Fibroblast of lung (primary cell): Measurements from ENCODE around the gene ING3. TPM values are rescaled to one million over a fixed set of nuclear protein-coding genes. Genes with fewer than 3 reads are reported as not detected.

Experiments used
- DNase-seq, 2 donors: peaks; one replicate each; pipeline versions ENCODE4 v3.0.0 to v3.0.0-alpha.2; 2010; ENCODE audit warnings: low read depth in 2 of 2
- H2AFZ ChIP-seq: 2 replicates; pipeline ENCODE4 v1.5.1; 2012; ENCODE audit warnings: low read length, control low read depth, inconsistent platforms
- H3K27ac ChIP-seq: 2 replicates; pipeline ENCODE4 v1.5.1; 2011; ENCODE audit warnings: low read length, control low read depth; ENCODE audit not compliant: insufficient read depth
- H3K27me3 ChIP-seq: 2 replicates; pipeline ENCODE4 v1.5.1; 2011; ENCODE audit warnings: mild to moderate bottlenecking, low read length; ENCODE audit not compliant: control insufficient read depth, insufficient read depth
- H3K36me3 ChIP-seq: 2 replicates; pipeline ENCODE4 v1.5.1; 2011; ENCODE audit warnings: low read length; ENCODE audit not compliant: control insufficient read depth, insufficient read depth
- H3K4me1 ChIP-seq: 2 replicates; pipeline ENCODE4 v1.5.1; 2011; ENCODE audit warnings: low read length; ENCODE audit not compliant: control insufficient read depth, insufficient read depth; ENCODE audit errors: extremely low read depth
- H3K4me2 ChIP-seq: 2 replicates; pipeline ENCODE4 v1.5.1; 2011; ENCODE audit warnings: low read length, control low read depth; ENCODE audit not compliant: insufficient read depth; ENCODE audit errors: extremely low read depth
- H3K4me3 ChIP-seq, 4 experiments: fragments of 200-600 bp in 1 of 4; sonication (generic) in 1 of 4; replicated peaks in 1 of 4; 2 replicates each; pipeline ENCODE4 v1.5.1; 2011 to 2016; ENCODE audit warnings: low read length in 4 of 4, low read depth in 3 of 4, mild to moderate bottlenecking in 3 of 4, control low read depth in 2 of 4, inconsistent platforms in 1 of 4, mixed read lengths in 1 of 4; ENCODE audit not compliant: insufficient read depth in 1 of 4; ENCODE audit errors: control extremely low read depth in 1 of 4
- H3K79me2 ChIP-seq: 2 replicates; pipeline ENCODE4 v1.5.1; 2012; ENCODE audit warnings: mild to moderate bottlenecking, low read length, inconsistent platforms; ENCODE audit not compliant: control insufficient read depth, insufficient read depth
- H3K9ac ChIP-seq: 2 replicates; pipeline ENCODE4 v1.5.1; 2011; ENCODE audit warnings: mild to moderate bottlenecking, low read length, control low read depth; ENCODE audit not compliant: insufficient read depth
- H3K9me3 ChIP-seq: 2 replicates; pipeline ENCODE4 v1.5.1; 2012; ENCODE audit warnings: low read depth, low read length; ENCODE audit not compliant: control insufficient read depth, insufficient read depth
- H4K20me1 ChIP-seq: 2 replicates; pipeline ENCODE4 v1.5.1; 2011; ENCODE audit warnings: low read length; ENCODE audit not compliant: control insufficient read depth, insufficient read depth; ENCODE audit errors: extremely low read depth
- EZH2 ChIP-seq: IDR thresholded peaks from 2 replicates; pipeline ENCODE4 v1.5.1; 2012; ENCODE audit warnings: low read length, control low read depth, mild to moderate bottlenecking; ENCODE audit errors: missing control alignments
- polyA plus RNA-seq, 2 donors: library from polyadenylated mRNA; depleted of rRNA in 1 of 2; stranded (reverse) in 1 of 2; unstranded in 1 of 2; fragments of >200 nt; gene quantifications; 2 replicates each; pipeline ENCODE4 v1.2.1, GENCODE V29; 2011 to 2012; ENCODE audit warnings: missing spikeins in 1 of 2
- total RNA-seq: library from RNA; depleted of rRNA; stranded (reverse); fragments of >200 nt; gene quantifications from 2 replicates; pipeline ENCODE4 v1.2.1, GENCODE V29; 2014
- TF ChIP-seq, protein P1 (sequence below), 2 donors: IDR thresholded peaks in 1 of 2; conservative IDR thresholded peaks in 1 of 2; 1 replicate in 1 of 2; 2 replicates in 1 of 2; pipeline ENCODE4 v1.5.1; 2011 to 2012; ENCODE audit warnings: low read length in 2 of 2, control low read depth in 1 of 2, inconsistent platforms in 1 of 2, low read depth in 1 of 2, mild to moderate bottlenecking in 1 of 2

Gene ING3
- total and polyA plus RNA-seq, 2 donors (not counting 1 experiment from before 2014, with no cell fraction given) = 16.6 to 17.5 TPM

DNA sequence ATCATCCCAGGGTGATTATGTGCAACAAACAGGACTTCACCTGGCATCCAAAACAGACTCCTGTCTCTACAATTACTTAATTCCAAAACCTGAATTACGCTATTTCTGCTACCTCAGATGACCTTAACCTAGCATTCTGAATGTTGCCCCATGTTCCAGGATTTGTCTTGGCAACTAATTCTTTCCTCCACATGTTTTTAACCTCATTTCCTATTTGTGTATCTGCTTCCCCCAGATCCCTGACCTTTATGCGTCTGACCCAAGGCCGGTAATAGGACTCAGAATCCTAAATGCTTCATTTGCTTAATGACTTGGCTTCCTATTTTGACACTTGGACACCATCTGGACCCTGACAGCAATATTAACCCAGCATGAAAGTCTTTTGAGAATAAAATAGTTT, 8.7 kb upstream of the ING3 start:
- no peaks in the 10 kb centered on the region for H3K79me2 ChIP-seq
- H4K20me1 ChIP-seq = no peaks in the 10 kb centered on the region
- H3K4me2 ChIP-seq = no peak overlapping the region
- no peaks in the 10 kb centered on the region for H3K4me1 ChIP-seq
- TF ChIP-seq, protein P1, sequence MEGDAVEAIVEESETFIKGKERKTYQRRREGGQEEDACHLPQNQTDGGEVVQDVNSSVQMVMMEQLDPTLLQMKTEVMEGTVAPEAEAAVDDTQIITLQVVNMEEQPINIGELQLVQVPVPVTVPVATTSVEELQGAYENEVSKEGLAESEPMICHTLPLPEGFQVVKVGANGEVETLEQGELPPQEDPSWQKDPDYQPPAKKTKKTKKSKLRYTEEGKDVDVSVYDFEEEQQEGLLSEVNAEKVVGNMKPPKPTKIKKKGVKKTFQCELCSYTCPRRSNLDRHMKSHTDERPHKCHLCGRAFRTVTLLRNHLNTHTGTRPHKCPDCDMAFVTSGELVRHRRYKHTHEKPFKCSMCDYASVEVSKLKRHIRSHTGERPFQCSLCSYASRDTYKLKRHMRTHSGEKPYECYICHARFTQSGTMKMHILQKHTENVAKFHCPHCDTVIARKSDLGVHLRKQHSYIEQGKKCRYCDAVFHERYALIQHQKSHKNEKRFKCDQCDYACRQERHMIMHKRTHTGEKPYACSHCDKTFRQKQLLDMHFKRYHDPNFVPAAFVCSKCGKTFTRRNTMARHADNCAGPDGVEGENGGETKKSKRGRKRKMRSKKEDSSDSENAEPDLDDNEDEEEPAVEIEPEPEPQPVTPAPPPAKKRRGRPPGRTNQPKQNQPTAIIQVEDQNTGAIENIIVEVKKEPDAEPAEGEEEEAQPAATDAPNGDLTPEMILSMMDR (conservative IDR thresholded peaks at IDR 0.05 in 1 of 2, IDR thresholded peaks at IDR 0.05 in 1 of 2; ENCODE audit: low read depth in 1 of 2, low read length in 2 of 2) = no peak
- TF ChIP-seq EZH2 = no peak
- H3K9ac ChIP-seq = no peak overlapping the region
- no peaks in the 10 kb centered on the region for H3K9me3 ChIP-seq
- no peak overlapping the region for H3K4me3 ChIP-seq
- H2AFZ ChIP-seq = no peak overlapping the region
- no peak overlapping the region for H3K27ac ChIP-seq
- no peak for DNase-seq
- no peaks in the 10 kb centered on the region for H3K36me3 ChIP-seq
- no peaks in the 10 kb centered on the region for H3K27me3 ChIP-seq

DNA sequence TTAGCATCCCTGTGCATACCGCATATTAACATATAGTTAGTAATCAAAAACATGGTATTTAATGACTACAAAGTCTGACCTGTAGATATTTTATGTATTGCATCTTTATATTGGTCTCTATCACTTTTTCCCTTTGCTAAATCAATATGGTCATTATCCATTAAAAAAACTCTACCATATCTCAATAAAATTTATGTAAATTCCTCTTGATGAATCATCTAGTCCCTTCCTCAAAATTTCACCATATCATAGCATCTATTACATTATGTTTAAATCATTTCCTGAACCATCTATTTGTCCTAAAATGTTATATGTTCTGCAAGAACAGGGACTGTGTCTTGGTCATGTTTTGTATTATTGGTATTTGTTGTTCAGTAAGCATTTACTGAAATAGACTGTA, 7.7 kb upstream of the ING3 start:
- H3K27me3 ChIP-seq = no peaks in the 10 kb centered on the region
- DNase-seq = no peak
- H2AFZ ChIP-seq = no peak overlapping the region
- no peak overlapping the region for H3K9ac ChIP-seq
- H3K4me2 ChIP-seq = no peak overlapping the region
- no peaks in the 10 kb centered on the region for H3K4me1 ChIP-seq
- TF ChIP-seq, protein P1 (conservative IDR thresholded peaks at IDR 0.05 in 1 of 2, IDR thresholded peaks at IDR 0.05 in 1 of 2; ENCODE audit: low read depth in 1 of 2, low read length in 2 of 2) = no peak
- TF ChIP-seq EZH2 = no peak
- H3K4me3 ChIP-seq = no peak overlapping the region
- H3K27ac ChIP-seq = no peak overlapping the region
- no peaks in the 10 kb centered on the region for H3K9me3 ChIP-seq
- no peaks in the 10 kb centered on the region for H3K36me3 ChIP-seq
- H4K20me1 ChIP-seq = no peaks in the 10 kb centered on the region
- no peaks in the 10 kb centered on the region for H3K79me2 ChIP-seq

DNA sequence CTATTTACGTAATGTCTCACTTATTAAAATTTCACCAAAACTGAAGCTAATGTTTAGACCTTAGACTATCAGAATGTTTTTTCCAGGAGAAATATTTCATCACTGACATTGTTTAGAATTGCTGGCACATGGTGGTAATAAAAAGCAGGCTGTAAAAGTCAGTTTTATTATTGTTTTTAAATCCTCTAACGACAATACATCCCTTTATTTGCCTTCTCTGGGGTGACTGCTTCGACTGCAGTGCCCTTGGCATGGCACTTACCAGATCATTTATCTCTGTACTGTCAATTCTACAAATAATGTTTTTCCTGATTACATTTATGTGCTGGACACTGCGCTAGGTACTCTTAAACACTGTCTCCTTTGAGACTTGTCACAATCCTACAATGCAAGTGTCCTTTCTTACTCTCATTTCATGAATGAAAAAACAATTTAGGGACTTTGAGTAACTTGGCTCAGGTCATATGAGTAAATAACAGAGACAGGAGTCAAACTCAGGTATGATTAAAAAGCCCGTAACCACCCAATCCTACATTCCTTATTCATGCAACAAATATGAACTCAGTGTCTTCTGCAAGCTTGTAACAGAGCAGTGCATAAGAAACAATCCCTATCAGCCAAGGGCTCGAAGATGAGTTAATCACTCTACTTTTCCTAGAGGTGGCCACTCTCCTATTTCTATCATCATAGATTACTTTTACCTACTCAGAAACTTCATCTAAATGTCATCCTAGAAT, 5.6 kb upstream of the ING3 start:
- TF ChIP-seq, protein P1 (conservative IDR thresholded peaks at IDR 0.05 in 1 of 2, IDR thresholded peaks at IDR 0.05 in 1 of 2; ENCODE audit: low read depth in 1 of 2, low read length in 2 of 2) = no peak
- no peak for TF ChIP-seq EZH2
- Histone ChIP-seq H3K36me3 (no peaks in the 10 kb centered on the region), H3K4me2 (no peak overlapping the region), H3K4me3 (no peak overlapping the region), H3K27ac (no peak overlapping the region), H4K20me1 (no peaks in the 10 kb centered on the region), H3K4me1 (peaks cover 3% of the 10 kb centered on the region), H3K27me3 (no peaks in the 10 kb centered on the region), H3K9ac (no peak overlapping the region), H3K79me2 (no peaks in the 10 kb centered on the region), H3K9me3 (no peaks in the 10 kb centered on the region), H2AFZ (no peak overlapping the region)
- no peak for DNase-seq
